ENCODE measurements around the gene ART4.

ART4 gene

GRCh38 chr12:14810167-14810952, 33.0 kb downstream of the ART4 start:
- no peak for DNase-seq (ENCODE audit: low spot score)

GRCh38 chr12:14803830-14804160, 39.5 kb downstream of the ART4 start:
- no peak for DNase-seq (ENCODE audit: low spot score)

- peak; percentile 97 for DNase-seq (ENCODE audit: low spot score)
Observed at GRCh38 chr12:14803011-14803829, 40.1 kb downstream of the ART4 start, which contains the start of the genes C12orf60 and WBP11. Gene C12orf60, plus strand, starts transcription at chr12:14803670. Its CDS starts 19,266 bp downstream, at chr12:14822936. Gene WBP11, minus strand, starts transcription at chr12:14803478. Its CDS starts 2,095 bp downstream, at chr12:14801383.

- no peak for DNase-seq (ENCODE audit: low spot score)
Observed at GRCh38 chr12:14802721-14803010, 40.7 kb downstream of the ART4 start.

GRCh38 chr12:14802247-14802646, 41.1 kb downstream of the ART4 start:
- DNase-seq (ENCODE audit: low spot score) = no peak

- no peak for DNase-seq (ENCODE audit: low spot score)
Observed at GRCh38 chr12:14795028-14795448, 48.3 kb downstream of the ART4 start.

GRCh38 chr12:14785568-14785967, 57.8 kb downstream of the ART4 start:
- DNase-seq (ENCODE audit: low spot score) = no peak

GRCh38 chr12:14784471-14784870, 58.9 kb downstream of the ART4 start:
- no peak for DNase-seq (ENCODE audit: low spot score)

- DNase-seq (ENCODE audit: low spot score) = no peak
Observed at GRCh38 chr12:14782756-14783155, 60.6 kb downstream of the ART4 start.

- no peak for DNase-seq (ENCODE audit: low spot score)
Observed at GRCh38 chr12:14781563-14781962, 61.8 kb downstream of the ART4 start.

GRCh38 chr12:14780859-14781258, 62.5 kb downstream of the ART4 start:
- DNase-seq (ENCODE audit: low spot score) = no peak

- DNase-seq (ENCODE audit: low spot score) = no peak
Observed at GRCh38 chr12:14779834-14780233, 63.5 kb downstream of the ART4 start.

GRCh38 chr12:14777271-14777670, 66.1 kb downstream of the ART4 start:
- no peak for DNase-seq (ENCODE audit: low spot score)

GRCh38 chr12:14776236-14776961, 66.9 kb downstream of the ART4 start:
- peak; percentile 26 for DNase-seq (ENCODE audit: low spot score)

- peak; percentile 40 for DNase-seq (ENCODE audit: low spot score)
Observed at GRCh38 chr12:14775636-14775980, 67.7 kb downstream of the ART4 start.
